Fibroblast of lung (primary cell): ENCODE data around the gene KMT2B. TPM values are rescaled to one million over a fixed set of nuclear protein-coding genes. Genes with fewer than 3 reads are reported as not detected.
A peak's percentile ranks its signal among the peaks of the same experiment; 100 is the strongest.

ENCODE experiments used
- DNase-seq, 2 donors: peaks; one replicate each; pipeline versions ENCODE4 v3.0.0 to v3.0.0-alpha.2; 2010; ENCODE audit warnings: low read depth in 2 of 2
- H2AFZ ChIP-seq: 2 replicates; pipeline ENCODE4 v1.5.1; 2012; ENCODE audit warnings: low read length, control low read depth, inconsistent platforms
- H3K27ac ChIP-seq: 2 replicates; pipeline ENCODE4 v1.5.1; 2011; ENCODE audit warnings: low read length, control low read depth; ENCODE audit not compliant: insufficient read depth
- H3K27me3 ChIP-seq: 2 replicates; pipeline ENCODE4 v1.5.1; 2011; ENCODE audit warnings: mild to moderate bottlenecking, low read length; ENCODE audit not compliant: control insufficient read depth, insufficient read depth
- H3K36me3 ChIP-seq: 2 replicates; pipeline ENCODE4 v1.5.1; 2011; ENCODE audit warnings: low read length; ENCODE audit not compliant: control insufficient read depth, insufficient read depth
- H3K4me1 ChIP-seq: 2 replicates; pipeline ENCODE4 v1.5.1; 2011; ENCODE audit warnings: low read length; ENCODE audit not compliant: control insufficient read depth, insufficient read depth; ENCODE audit errors: extremely low read depth
- H3K4me2 ChIP-seq: 2 replicates; pipeline ENCODE4 v1.5.1; 2011; ENCODE audit warnings: low read length, control low read depth; ENCODE audit not compliant: insufficient read depth; ENCODE audit errors: extremely low read depth
- H3K4me3 ChIP-seq, 4 experiments: fragments of 200-600 bp in 1 of 4; sonication (generic) in 1 of 4; replicated peaks in 1 of 4; 2 replicates each; pipeline ENCODE4 v1.5.1; 2011 to 2016; ENCODE audit warnings: low read length in 4 of 4, low read depth in 3 of 4, mild to moderate bottlenecking in 3 of 4, control low read depth in 2 of 4, inconsistent platforms in 1 of 4, mixed read lengths in 1 of 4; ENCODE audit not compliant: insufficient read depth in 1 of 4; ENCODE audit errors: control extremely low read depth in 1 of 4
- H3K79me2 ChIP-seq: 2 replicates; pipeline ENCODE4 v1.5.1; 2012; ENCODE audit warnings: mild to moderate bottlenecking, low read length, inconsistent platforms; ENCODE audit not compliant: control insufficient read depth, insufficient read depth
- H3K9ac ChIP-seq: 2 replicates; pipeline ENCODE4 v1.5.1; 2011; ENCODE audit warnings: mild to moderate bottlenecking, low read length, control low read depth; ENCODE audit not compliant: insufficient read depth
- H3K9me3 ChIP-seq: 2 replicates; pipeline ENCODE4 v1.5.1; 2012; ENCODE audit warnings: low read depth, low read length; ENCODE audit not compliant: control insufficient read depth, insufficient read depth
- H4K20me1 ChIP-seq: 2 replicates; pipeline ENCODE4 v1.5.1; 2011; ENCODE audit warnings: low read length; ENCODE audit not compliant: control insufficient read depth, insufficient read depth; ENCODE audit errors: extremely low read depth
- EZH2 ChIP-seq: IDR thresholded peaks from 2 replicates; pipeline ENCODE4 v1.5.1; 2012; ENCODE audit warnings: low read length, control low read depth, mild to moderate bottlenecking; ENCODE audit errors: missing control alignments
- polyA plus RNA-seq, 2 donors: library from polyadenylated mRNA; depleted of rRNA in 1 of 2; stranded (reverse) in 1 of 2; unstranded in 1 of 2; fragments of >200 nt; gene quantifications; 2 replicates each; pipeline ENCODE4 v1.2.1, GENCODE V29; 2011 to 2012; ENCODE audit warnings: missing spikeins in 1 of 2
- total RNA-seq: library from RNA; depleted of rRNA; stranded (reverse); fragments of >200 nt; gene quantifications from 2 replicates; pipeline ENCODE4 v1.2.1, GENCODE V29; 2014
- TF ChIP-seq, protein P1 (sequence below), 2 donors: IDR thresholded peaks in 1 of 2; conservative IDR thresholded peaks in 1 of 2; 1 replicate in 1 of 2; 2 replicates in 1 of 2; pipeline ENCODE4 v1.5.1; 2011 to 2012; ENCODE audit warnings: low read length in 2 of 2, control low read depth in 1 of 2, inconsistent platforms in 1 of 2, low read depth in 1 of 2, mild to moderate bottlenecking in 1 of 2

Gene KMT2B
- total and polyA plus RNA-seq, 2 donors (not counting 1 experiment from before 2014, with no cell fraction given): 5.4 to 7.4 TPM

DNA sequence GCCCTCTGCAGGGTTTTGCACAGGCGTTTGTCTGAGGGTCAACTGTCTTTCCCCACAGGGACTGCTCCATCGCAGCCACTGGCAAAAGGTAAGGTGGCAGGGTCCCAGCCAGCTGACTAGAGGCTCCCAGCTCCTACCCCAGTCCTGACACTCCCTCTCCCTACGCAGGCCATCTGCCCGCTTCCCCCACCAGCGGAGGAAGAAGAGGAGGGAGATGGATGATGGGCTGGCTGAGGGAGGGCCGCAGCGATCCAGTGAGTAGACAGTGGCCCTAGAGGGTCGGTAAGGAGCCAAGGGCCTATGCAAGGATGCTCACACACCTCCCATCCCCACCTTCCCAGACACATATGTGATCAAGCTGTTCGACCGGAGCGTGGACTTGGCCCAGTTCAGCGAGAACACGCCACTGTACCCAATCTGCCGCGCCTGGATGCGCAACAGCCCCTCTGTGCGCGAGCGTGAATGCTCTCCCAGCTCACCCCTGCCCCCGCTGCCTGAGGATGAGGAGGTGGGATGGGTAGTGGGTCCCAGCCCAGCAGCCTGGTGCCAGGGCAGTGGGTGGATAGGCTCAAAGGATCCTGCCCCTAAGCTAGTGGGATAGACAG is 35.0 kb downstream of the KMT2B start:
- Histone ChIP-seq H3K4me3 (no peak overlapping the region), H3K36me3 (peaks cover 21% of the 10 kb centered on the region), H2AFZ (no peak overlapping the region), H3K9me3 (no peaks in the 10 kb centered on the region), H3K9ac (no peak overlapping the region), H3K79me2 (peaks cover 21% of the 10 kb centered on the region), H3K4me2 (no peak overlapping the region), H3K4me1 (peaks cover 13% of the 10 kb centered on the region), H3K27me3 (no peaks in the 10 kb centered on the region), H4K20me1 (no peaks in the 10 kb centered on the region), H3K27ac (no peak overlapping the region)
- TF ChIP-seq, protein P1, sequence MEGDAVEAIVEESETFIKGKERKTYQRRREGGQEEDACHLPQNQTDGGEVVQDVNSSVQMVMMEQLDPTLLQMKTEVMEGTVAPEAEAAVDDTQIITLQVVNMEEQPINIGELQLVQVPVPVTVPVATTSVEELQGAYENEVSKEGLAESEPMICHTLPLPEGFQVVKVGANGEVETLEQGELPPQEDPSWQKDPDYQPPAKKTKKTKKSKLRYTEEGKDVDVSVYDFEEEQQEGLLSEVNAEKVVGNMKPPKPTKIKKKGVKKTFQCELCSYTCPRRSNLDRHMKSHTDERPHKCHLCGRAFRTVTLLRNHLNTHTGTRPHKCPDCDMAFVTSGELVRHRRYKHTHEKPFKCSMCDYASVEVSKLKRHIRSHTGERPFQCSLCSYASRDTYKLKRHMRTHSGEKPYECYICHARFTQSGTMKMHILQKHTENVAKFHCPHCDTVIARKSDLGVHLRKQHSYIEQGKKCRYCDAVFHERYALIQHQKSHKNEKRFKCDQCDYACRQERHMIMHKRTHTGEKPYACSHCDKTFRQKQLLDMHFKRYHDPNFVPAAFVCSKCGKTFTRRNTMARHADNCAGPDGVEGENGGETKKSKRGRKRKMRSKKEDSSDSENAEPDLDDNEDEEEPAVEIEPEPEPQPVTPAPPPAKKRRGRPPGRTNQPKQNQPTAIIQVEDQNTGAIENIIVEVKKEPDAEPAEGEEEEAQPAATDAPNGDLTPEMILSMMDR (conservative IDR thresholded peaks at IDR 0.05 in 1 of 2, IDR thresholded peaks at IDR 0.05 in 1 of 2; ENCODE audit: low read depth in 1 of 2, low read length in 2 of 2): no peak
- peak in 1 of 2 donors; percentile 29 for DNase-seq

DNA sequence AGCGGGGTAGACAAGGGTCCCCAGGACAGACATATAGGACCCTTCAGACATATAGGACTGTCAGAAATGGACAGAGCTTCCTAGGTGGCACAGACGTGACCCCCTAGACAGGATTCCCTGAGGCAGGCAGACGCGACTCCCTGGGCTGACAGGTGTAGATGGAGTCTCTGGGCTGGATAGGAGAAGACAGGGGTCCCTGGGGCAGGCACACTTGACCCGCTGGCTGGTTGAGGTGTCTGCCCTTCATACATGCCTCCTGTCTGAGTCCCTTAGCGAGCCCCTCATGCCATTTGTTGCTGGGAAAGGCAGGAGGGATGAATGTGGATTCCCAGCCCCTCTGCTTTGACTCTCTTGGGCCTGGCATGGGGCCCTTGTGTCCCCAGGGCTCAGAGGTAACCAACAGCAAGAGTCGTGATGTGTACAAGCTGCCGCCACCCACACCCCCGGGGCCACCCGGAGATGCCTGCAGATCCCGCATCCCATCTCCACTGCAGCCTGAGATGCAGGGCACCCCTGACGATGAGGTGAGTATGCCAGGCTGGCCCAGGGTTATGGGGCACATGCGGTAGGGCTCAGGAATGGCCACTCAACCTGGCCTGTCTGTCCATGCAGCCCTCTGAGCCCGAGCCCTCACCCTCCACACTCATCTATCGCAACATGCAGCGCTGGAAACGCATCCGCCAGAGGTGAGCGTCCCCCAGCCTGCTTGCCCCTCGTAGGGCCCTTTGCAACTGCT is 36.0 kb downstream of the KMT2B start:
- peak in 1 of 2 donors; percentile 34 for DNase-seq
- Histone ChIP-seq H3K9ac (no peak overlapping the region), H3K9me3 (no peaks in the 10 kb centered on the region), H3K4me2 (no peak overlapping the region), H3K4me3 (no peak overlapping the region), H4K20me1 (no peaks in the 10 kb centered on the region), H2AFZ (no peak overlapping the region), H3K27me3 (no peaks in the 10 kb centered on the region), H3K79me2 (peaks cover 20% of the 10 kb centered on the region), H3K36me3 (peaks cover 21% of the 10 kb centered on the region), H3K4me1 (peaks cover 13% of the 10 kb centered on the region), H3K27ac (no peak overlapping the region)
- TF ChIP-seq, protein P1 (conservative IDR thresholded peaks at IDR 0.05 in 1 of 2, IDR thresholded peaks at IDR 0.05 in 1 of 2; ENCODE audit: low read depth in 1 of 2, low read length in 2 of 2): no peak
- no peak for TF ChIP-seq EZH2

DNA sequence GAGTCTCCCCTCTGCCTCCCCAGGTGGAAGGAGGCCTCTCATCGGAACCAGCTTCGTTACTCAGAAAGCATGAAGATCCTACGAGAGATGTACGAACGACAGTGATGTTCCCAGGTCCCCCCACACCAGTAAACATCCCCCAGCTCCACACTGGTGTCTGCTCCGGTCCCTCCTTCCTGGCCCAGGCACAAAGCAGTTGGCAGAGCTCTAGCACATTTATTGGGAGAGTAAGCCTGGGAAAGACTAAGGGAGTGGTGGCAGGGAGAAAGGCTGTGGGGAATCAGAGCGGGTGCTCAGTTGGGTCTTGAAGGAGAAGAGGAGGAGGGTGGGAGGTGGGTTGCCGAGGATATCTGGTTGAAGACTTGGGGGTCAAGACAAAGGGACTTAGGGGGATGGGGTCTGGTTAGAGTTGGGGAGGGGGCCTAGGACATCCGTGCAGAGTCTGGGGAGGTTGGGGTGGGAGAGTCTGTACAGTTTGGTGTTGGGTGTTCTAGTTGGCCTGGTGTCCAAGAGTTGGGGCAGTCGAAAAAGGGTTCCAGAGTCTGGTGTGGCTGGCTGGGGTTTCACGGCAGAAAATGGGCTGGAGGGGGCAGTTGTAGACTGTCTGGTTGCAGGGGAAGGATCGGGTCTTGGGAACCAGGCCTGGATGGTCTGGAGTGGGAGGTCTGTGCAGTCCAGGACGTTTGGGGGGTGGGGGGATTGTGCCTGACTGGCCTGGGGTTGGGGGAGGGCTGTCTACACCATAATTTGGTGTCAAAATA is 36.7 kb downstream of the KMT2B start:
- peak overlapping the region; percentile 94 for H3K9ac ChIP-seq
- H3K36me3 ChIP-seq: peaks cover 23% of the 10 kb centered on the region
- TF ChIP-seq, protein P1 (conservative IDR thresholded peaks at IDR 0.05 in 1 of 2, IDR thresholded peaks at IDR 0.05 in 1 of 2; ENCODE audit: low read depth in 1 of 2, low read length in 2 of 2): no peak
- no peak for TF ChIP-seq EZH2
- peaks cover 17% of the 10 kb centered on the region for H3K4me1 ChIP-seq
- DNase-seq: peak in 1 of 2 donors; percentile 24
- peak overlapping the region; percentile 99 for H3K27ac ChIP-seq
- no peaks in the 10 kb centered on the region for H3K27me3 ChIP-seq
- peaks cover 24% of the 10 kb centered on the region for H3K79me2 ChIP-seq
- no peaks in the 10 kb centered on the region for H4K20me1 ChIP-seq
- H3K9me3 ChIP-seq: no peaks in the 10 kb centered on the region
- H3K4me2 ChIP-seq: no peak overlapping the region
- no peak overlapping the region for H2AFZ ChIP-seq
- peak overlapping the region in 2 of 4 experiments; percentile 49 to 83 for H3K4me3 ChIP-seq
